A673 (cell line): ENCODE data around the gene AP2M1. TPM values are rescaled to one million over a fixed set of nuclear protein-coding genes. Genes with fewer than 3 reads are reported as not detected.

ENCODE experiments used
- BruUV-seq: library from RNA; stranded (reverse); fragments of 400-500 nt; replicated peaks from 2 replicates; lab custom pipeline; 2021; lab: Mats Ljungman, UMichigan
- CTCF ChIA-PET: fragments of 300-600 bp; sonication (Branson Sonifier 250); formaldehyde crosslinking; loops from one replicate; lab custom pipeline; 2022; ENCODE audit warnings: antibody characterized with exemption; lab: Charles Lee
- POLR2A ChIA-PET: fragments of 300-600 bp; sonication (Branson Sonifier 250); formaldehyde crosslinking; loops from one replicate; lab custom pipeline; 2022; ENCODE audit warnings: antibody characterized with exemption; ENCODE audit not compliant: low non-redundant PET; lab: Charles Lee
- DNase-seq: peaks from one replicate; pipeline ENCODE4 v3.0.0-alpha.2; 2015; ENCODE audit warnings: low spot score
- H3K27ac ChIP-seq: fragments of 200-600 bp; sonication (generic); 2 replicates; pipeline ENCODE4 v1.5.1; 2016; ENCODE audit warnings: mixed run types, low read depth, mild to moderate bottlenecking, mixed read lengths, antibody characterized with exemption, low read length; ENCODE audit not compliant: poor library complexity, severe bottlenecking
- H3K27me3 ChIP-seq: fragments of 200-600 bp; sonication (generic); replicated peaks from 2 replicates; pipeline ENCODE4 v1.6.1; 2017; ENCODE audit warnings: mixed run types, low read depth, mild to moderate bottlenecking, mixed read lengths, antibody characterized with exemption, low read length; ENCODE audit not compliant: insufficient read depth, poor library complexity
- H3K36me3 ChIP-seq: fragments of 200-600 bp; sonication (generic); 2 replicates; pipeline ENCODE4 v1.6.1; 2016; ENCODE audit warnings: mixed run types, mild to moderate bottlenecking, mixed read lengths, antibody characterized with exemption, low read length; ENCODE audit not compliant: insufficient read depth, poor library complexity, severe bottlenecking
- H3K4me1 ChIP-seq: fragments of 200-600 bp; sonication (generic); 2 replicates; pipeline ENCODE4 v1.6.1; 2017; ENCODE audit warnings: mixed run types, mild to moderate bottlenecking, mixed read lengths, antibody characterized with exemption, low read length; ENCODE audit not compliant: insufficient read depth, poor library complexity, severe bottlenecking
- H3K4me3 ChIP-seq: fragments of 200-600 bp; sonication (generic); 2 replicates; pipeline ENCODE4 v1.5.1; 2016; ENCODE audit warnings: low read depth, mixed run types, mild to moderate bottlenecking, mixed read lengths, low read length; ENCODE audit not compliant: poor library complexity, severe bottlenecking
- H3K9me3 ChIP-seq: fragments of 200-600 bp; sonication (generic); 2 replicates; pipeline ENCODE4 v1.6.1; 2016; ENCODE audit warnings: mixed run types, low read depth, mild to moderate bottlenecking, mixed read lengths, antibody characterized with exemption, low read length; ENCODE audit not compliant: poor library complexity, severe bottlenecking
- EZH2 ChIP-seq: fragments of 200-600 bp; sonication (generic); IDR thresholded peaks from 2 replicates; pipeline ENCODE4 v1.6.1; 2017; ENCODE audit warnings: borderline replicate concordance, low read depth, mild to moderate bottlenecking, mixed read lengths, antibody characterized with exemption, low read length; ENCODE audit not compliant: poor library complexity, severe bottlenecking
- intact Hi-C: fragments of 100-400 bp; cut with micrococcal nuclease; formaldehyde crosslinking; loops from one replicate; pipeline ENCODE4 v1.10.0; 2022; ENCODE audit not compliant: unreplicated experiment
- total RNA-seq: library from RNA; stranded (reverse); gene quantifications from 2 replicates; pipeline ENCODE4 v1.2.3, GENCODE V29; 2021
- TF ChIP-seq, protein P1 (sequence below): fragments of 300-800, 200-600 bp; sonication (generic); conservative IDR thresholded peaks from 2 replicates; pipeline ENCODE4 v1.5.1; 2017; ENCODE audit warnings: low read depth, mild to moderate bottlenecking, antibody characterized with exemption, low read length, moderate library complexity, mixed read lengths

The AP2M1 gene
- total RNA-seq, 1 experiment from 2014 or later = 419 TPM

DNA sequence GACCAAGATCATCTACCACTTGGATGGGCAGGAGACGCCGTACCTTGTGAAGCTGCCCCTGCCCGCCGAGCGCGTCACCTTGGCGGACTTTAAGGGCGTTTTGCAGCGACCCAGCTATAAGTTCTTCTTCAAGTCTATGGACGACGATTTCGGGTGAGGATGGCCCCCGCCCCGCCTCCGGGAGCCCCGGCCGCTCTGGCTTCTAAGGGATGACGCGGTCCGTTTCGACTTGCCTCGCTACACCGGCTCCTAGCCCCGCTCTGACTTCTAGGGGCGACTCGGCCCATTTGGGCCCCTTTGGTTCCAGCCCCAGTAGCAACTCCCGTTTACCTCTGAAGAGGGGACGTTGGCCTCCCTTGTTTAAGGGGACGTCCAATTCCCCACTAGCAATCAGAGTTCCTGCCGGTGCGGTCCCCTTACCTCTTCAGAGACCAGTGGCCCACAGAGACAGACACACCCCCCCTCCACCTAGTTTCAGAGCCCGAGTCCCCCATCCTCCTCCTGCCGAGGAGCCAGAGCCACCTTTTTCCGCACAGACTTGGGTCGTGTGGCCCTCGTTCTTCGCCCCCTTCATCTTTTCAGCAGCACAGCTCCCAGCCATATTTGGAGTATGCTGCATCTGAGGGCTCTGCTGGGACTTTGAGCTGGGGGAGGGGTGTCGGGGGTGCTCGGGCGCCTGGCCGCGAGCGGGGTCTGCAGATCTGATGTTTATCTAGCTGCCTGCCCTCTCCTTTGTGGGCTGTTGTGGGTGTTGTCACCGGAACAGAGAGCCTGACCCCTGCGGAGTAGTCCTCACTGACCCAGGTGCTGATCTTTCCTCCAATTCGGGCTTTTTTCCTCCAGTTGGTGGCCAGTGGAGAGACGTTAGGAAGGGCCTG is 18.8 kb upstream of the AP2M1 start:
- H3K36me3 ChIP-seq = no peaks in the 10 kb centered on the region
- intact Hi-C loops = no loop called here
- H3K4me1 ChIP-seq = peaks cover 21% of the 10 kb centered on the region
- H3K4me3 ChIP-seq = peak overlapping the region; percentile 94
- no peaks in the 10 kb centered on the region for H3K9me3 ChIP-seq
- POLR2A ChIA-PET = no interaction called here
- CTCF ChIA-PET = no interaction called here
- no TSS peak for BruUV-seq
- H3K27me3 ChIP-seq = no peaks in the 10 kb centered on the region
- DNase-seq = peak; percentile 48
- H3K27ac ChIP-seq = peak overlapping the region; percentile 87
- TF ChIP-seq, protein P1, sequence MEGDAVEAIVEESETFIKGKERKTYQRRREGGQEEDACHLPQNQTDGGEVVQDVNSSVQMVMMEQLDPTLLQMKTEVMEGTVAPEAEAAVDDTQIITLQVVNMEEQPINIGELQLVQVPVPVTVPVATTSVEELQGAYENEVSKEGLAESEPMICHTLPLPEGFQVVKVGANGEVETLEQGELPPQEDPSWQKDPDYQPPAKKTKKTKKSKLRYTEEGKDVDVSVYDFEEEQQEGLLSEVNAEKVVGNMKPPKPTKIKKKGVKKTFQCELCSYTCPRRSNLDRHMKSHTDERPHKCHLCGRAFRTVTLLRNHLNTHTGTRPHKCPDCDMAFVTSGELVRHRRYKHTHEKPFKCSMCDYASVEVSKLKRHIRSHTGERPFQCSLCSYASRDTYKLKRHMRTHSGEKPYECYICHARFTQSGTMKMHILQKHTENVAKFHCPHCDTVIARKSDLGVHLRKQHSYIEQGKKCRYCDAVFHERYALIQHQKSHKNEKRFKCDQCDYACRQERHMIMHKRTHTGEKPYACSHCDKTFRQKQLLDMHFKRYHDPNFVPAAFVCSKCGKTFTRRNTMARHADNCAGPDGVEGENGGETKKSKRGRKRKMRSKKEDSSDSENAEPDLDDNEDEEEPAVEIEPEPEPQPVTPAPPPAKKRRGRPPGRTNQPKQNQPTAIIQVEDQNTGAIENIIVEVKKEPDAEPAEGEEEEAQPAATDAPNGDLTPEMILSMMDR = no peak
- TF ChIP-seq EZH2 = no peak

DNA sequence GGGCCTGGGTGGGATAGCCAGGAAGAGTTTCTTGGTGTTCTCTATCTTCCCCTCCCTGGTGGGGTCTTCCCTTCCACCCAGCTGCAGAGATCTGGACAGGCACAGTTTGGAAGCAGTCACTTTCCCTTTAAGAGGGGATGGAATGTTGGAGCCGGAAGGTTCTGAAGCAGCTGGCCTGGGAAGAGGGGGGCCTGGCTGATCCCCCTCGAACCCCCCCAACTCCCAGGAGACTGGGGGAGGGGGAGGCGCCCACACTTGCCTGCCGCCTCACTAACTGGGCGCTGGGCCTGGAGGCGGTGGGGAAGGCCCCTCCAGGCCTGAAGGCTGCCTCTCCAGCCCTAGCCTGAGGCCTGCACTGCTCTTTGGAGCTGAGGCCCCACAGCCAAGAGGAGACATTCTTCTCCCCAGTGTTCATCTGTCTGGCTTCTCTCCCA is 18.1 kb upstream of the AP2M1 start:
- Histone ChIP-seq H3K36me3 (no peaks in the 10 kb centered on the region), H3K27me3 (no peaks in the 10 kb centered on the region), H3K27ac (peak overlapping the region; percentile 87), H3K9me3 (no peaks in the 10 kb centered on the region), H3K4me1 (peaks cover 21% of the 10 kb centered on the region), H3K4me3 (peak overlapping the region; percentile 94)
- intact Hi-C loops = no loop called here
- peak; percentile 64 for DNase-seq
- POLR2A ChIA-PET = no interaction called here
- CTCF ChIA-PET = no interaction called here
- TF ChIP-seq, protein P1 = no peak
- no peak for TF ChIP-seq EZH2
- no TSS peak for BruUV-seq

DNA sequence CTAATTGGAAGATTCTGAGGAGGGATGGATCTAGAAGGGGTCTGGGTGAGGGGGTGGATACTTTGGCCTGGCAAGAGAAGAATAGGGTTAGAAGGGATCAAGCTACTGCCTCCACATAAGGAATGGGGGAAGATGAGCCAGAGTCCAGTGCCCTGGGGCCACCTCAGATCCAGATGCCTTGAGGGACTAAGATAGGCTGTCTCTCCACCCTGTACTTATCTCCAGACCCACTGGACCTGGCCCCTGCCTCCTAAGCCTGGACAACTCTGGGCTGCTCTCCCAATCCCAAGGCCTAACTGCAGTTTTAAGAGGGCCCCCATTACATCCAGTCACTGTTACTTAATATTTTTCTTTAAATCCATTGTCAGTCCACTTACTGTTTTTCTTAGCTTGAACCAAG is 17.4 kb upstream of the AP2M1 start:
- Histone ChIP-seq H3K27me3 (no peaks in the 10 kb centered on the region), H3K4me3 (peak overlapping the region; percentile 94), H3K27ac (peak overlapping the region; percentile 87), H3K36me3 (no peaks in the 10 kb centered on the region), H3K9me3 (no peaks in the 10 kb centered on the region), H3K4me1 (peaks cover 21% of the 10 kb centered on the region)
- TF ChIP-seq, protein P1 = no peak
- TF ChIP-seq EZH2 = no peak
- BruUV-seq = no TSS peak
- CTCF ChIA-PET = no interaction called here
- POLR2A ChIA-PET = no interaction called here
- intact Hi-C loops = no loop called here
- no peak for DNase-seq
